Measurements from ENCODE around the gene TAF8.

Gene TAF8

DNA sequence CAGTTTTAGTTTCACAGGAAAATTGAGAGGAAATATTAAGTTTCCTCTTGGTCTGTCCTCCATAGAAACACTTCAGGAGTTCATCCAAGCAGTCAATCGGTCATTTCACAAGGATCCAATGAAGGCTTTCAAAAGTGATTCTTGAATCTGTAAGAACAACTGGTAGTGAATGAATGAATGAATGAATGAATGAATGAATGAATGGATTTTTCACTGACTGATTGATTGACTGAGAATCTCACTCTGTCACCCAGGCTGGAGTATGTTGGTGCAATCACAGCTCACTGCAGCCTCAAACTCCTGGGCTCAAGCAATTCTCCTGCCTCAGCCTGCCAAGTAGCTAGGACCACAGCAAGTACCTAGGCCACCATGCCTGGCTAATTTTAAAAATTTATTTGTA is 39.4 kb upstream of the TAF8 start:
- FAIRE-seq (no peak), DNase-seq (ENCODE audit: insufficient read length, low spot score) (no peak)
- TF ChIP-seq, protein P1, sequence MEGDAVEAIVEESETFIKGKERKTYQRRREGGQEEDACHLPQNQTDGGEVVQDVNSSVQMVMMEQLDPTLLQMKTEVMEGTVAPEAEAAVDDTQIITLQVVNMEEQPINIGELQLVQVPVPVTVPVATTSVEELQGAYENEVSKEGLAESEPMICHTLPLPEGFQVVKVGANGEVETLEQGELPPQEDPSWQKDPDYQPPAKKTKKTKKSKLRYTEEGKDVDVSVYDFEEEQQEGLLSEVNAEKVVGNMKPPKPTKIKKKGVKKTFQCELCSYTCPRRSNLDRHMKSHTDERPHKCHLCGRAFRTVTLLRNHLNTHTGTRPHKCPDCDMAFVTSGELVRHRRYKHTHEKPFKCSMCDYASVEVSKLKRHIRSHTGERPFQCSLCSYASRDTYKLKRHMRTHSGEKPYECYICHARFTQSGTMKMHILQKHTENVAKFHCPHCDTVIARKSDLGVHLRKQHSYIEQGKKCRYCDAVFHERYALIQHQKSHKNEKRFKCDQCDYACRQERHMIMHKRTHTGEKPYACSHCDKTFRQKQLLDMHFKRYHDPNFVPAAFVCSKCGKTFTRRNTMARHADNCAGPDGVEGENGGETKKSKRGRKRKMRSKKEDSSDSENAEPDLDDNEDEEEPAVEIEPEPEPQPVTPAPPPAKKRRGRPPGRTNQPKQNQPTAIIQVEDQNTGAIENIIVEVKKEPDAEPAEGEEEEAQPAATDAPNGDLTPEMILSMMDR (IDR thresholded peaks at IDR 0.05; ENCODE audit: insufficient read depth, missing control alignments) = no peak

DNA sequence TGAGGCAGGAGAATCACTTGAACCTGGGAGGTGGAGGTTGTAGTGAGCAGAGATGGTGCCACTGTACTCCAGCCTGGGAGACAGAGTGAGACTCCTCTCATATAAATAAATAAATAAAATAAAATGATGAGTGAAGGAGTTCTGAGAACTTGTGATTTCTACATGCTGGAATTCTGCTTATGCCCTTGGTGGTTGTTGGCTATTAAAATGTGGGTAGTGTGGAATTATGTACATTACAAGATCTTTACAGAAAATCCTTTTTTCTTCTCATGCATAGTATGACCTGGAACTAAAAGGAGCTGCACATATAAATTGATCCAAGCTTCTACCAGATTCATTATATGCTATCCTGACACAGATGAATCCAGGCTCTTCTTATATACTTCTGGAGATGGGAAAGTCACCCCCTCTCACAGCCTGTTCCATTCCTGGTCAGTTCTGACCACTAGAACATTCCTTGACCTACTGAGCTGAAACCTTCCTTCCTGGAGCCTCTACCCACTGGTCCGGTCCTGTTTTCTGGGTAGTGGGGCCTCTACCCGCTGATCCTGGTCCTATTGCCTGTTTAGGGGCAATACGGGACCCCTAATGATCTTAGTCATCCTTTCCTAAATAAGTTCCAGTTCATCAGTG is 37.7 kb upstream of the TAF8 start:
- FAIRE-seq (no peak), DNase-seq (ENCODE audit: insufficient read length, low spot score) (no peak)
- TF ChIP-seq, protein P1 (IDR thresholded peaks at IDR 0.05; ENCODE audit: insufficient read depth, missing control alignments) = no peak

DNA sequence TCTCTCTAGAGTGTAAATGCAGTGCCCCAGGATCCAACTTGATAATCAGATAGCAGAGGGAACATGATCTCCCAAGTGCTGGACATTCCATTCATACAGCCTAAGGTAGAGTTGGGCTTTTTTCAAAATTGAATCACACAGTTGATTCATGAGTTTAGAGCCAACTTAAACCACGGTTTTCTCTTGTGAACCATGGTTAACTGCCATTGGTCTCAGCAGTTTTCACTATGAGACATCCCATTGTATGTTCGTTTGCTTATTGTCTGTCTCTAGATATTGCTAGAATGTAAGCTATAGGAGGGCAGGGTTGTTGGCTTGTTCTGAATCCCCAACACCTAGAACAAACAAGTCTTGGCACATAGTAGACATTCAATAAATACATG is 37.2 kb upstream of the TAF8 start:
- no peak for FAIRE-seq
- DNase-seq (ENCODE audit: insufficient read length, low spot score) = no peak
- TF ChIP-seq, protein P1 (IDR thresholded peaks at IDR 0.05; ENCODE audit: insufficient read depth, missing control alignments) = no peak

DNA sequence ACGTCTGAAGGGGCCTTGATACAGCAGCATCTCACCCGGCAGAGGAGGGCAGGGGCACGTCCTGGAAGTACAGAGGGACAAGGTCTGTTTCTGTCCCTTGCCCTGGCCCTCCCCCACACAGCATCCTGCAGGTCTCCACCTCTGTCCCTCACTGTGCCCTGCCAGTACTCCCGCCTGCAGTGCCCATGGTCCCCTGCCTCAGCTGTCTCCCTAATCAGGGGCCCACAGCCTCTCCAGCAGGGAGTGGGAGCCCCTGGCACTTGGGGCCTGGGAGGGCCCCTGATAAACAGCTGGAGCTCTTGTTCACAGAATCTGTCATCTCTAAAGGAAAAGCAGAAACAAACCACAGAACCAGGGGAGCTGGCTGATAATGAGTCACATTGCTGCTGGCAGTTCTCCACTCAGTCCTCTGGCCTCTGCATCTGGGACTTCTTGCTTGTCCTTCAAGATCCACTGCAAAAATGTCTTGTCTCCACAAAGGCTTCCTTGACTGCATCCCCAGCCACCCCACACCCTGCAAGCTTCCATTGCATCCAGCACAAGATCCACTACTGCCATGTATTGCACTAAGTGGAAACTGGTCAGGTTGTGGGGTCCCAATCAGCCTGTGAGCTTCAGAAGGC is 33.2 kb upstream of the TAF8 start:
- no peak for FAIRE-seq
- TF ChIP-seq, protein P1 (IDR thresholded peaks at IDR 0.05; ENCODE audit: insufficient read depth, missing control alignments) = no peak

DNA sequence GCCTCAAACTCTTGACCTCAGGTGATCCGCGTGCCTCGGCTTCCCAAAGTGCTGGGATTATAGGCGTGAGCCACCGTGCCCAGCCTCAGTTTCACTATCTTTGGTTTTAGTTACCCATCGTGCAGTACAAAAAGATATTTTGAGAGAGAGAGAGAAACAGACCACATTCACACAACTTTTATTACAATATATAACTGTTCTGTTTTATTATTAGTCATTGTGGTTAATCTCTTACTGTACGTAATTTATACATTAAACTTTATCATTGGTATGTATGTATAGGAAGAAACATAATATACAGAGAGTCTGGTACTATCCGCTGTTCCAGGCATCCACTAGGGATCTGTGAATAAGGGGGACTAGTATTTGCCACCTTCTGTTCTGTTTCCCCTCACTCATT is 29.4 kb upstream of the TAF8 start:
- FAIRE-seq (no peak), DNase-seq (ENCODE audit: insufficient read length, low spot score) (no peak)
- TF ChIP-seq, protein P1 (IDR thresholded peaks at IDR 0.05; ENCODE audit: insufficient read depth, missing control alignments) = no peak

More for the DNA sequence above, 33.2 kb upstream of the TAF8 start:
- DNase-seq (ENCODE audit: insufficient read length, low spot score) = no peak

DNA sequence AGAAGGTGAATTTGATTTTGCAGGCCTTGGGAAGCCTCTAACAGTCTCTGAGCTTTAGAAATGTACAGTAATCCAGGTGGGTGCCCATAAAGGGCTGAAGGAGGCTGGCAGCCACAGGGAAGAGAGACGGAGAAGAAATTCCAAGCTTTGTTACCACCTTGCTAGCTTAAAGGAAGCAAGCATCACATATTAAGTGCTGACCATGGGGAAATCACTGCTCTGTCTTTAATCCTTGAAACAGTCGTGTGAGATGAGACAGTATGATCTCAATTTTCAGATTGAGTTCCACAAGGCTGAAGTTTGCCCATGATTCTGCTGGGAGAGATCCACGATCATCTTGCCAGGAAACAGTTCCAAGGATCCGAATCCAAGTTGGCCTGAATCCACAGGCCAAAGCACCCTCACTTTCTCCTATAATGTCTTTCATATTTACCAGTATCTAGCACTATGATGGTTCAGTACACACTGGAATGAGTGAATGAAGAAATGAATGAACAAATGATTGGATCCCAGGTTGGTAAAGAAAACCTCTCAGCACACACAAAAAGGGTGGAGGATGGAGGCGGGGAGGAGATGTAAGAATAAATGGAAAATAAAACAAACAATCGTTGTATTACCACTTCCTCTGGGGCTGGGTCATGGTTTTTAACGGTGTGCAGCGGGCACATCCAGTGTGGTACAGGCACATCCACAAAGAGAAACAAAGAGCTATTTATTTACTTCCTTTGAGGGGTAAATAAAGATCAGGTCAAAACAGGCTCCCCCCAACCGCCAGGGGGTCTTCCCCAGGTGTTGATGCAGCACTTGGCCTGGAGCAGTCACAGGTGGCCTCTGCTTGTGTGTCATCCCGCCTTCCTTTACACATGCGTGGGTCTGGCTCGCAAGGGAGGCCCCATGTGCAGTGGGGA is 28.2 kb upstream of the TAF8 start:
- no peak for DNase-seq (ENCODE audit: insufficient read length, low spot score)
- no peak for FAIRE-seq

More for the DNA sequence above, 28.2 kb upstream of the TAF8 start:
- TF ChIP-seq, protein P1 (IDR thresholded peaks at IDR 0.05; ENCODE audit: insufficient read depth, missing control alignments) = no peak

All from D721Med (cell line).